HCT116 (cell line): Measurements from ENCODE around the gene CIBAR2.

Experiments used
- CTCF ChIP-seq, 3 experiments: fragments of 200-600 bp in 1 of 3; sonication (generic) in 1 of 3; IDR thresholded peaks in 2 of 3; conservative IDR thresholded peaks in 1 of 3; 2 replicates each; pipeline ENCODE4 v1.5.1; 2012 to 2017; ENCODE audit warnings: low read depth in 2 of 3, low read length in 2 of 3, antibody characterized with exemption in 1 of 3, borderline replicate concordance in 1 of 3, control low read depth in 1 of 3, mild to moderate bottlenecking in 1 of 3, mixed read lengths in 1 of 3, mixed run types in 1 of 3, moderate library complexity in 1 of 3; ENCODE audit not compliant: insufficient read depth in 1 of 3
- EGR1 ChIP-seq: IDR thresholded peaks from 2 replicates; pipeline ENCODE4 v1.6.1; 2012; ENCODE audit warnings: low read depth
- ELF1 ChIP-seq: IDR thresholded peaks from 2 replicates; pipeline ENCODE4 v1.6.1; 2012; ENCODE audit warnings: low read depth, borderline replicate concordance
- EZH2 ChIP-seq: fragments of 200-600 bp; sonication (generic); IDR thresholded peaks from 2 replicates; pipeline ENCODE4 v1.6.1; 2017; ENCODE audit warnings: antibody characterized with exemption, mixed run types
- EZH2phosphoT487 ChIP-seq: fragments of 200-600 bp; IDR thresholded peaks from 2 replicates; pipeline ENCODE4 v1.6.1; 2018; ENCODE audit warnings: antibody characterized with exemption, borderline replicate concordance
- MAX ChIP-seq: IDR thresholded peaks from 2 replicates; pipeline ENCODE4 v1.6.1; 2012
- POLR2A ChIP-seq: IDR thresholded peaks from 2 replicates; pipeline ENCODE4 v1.7.0; 2011; ENCODE audit warnings: borderline replicate concordance; ENCODE audit not compliant: insufficient read depth, insufficient read length; ENCODE audit errors: extremely low read depth
- POLR2AphosphoS5 ChIP-seq: IDR thresholded peaks from 2 replicates; pipeline ENCODE4 v1.6.1; 2011; ENCODE audit warnings: mild to moderate bottlenecking, low read depth, low read length, moderate library complexity
- RAD21 ChIP-seq: IDR thresholded peaks from 2 replicates; pipeline ENCODE4 v1.6.1; 2012; ENCODE audit warnings: low read depth, mild to moderate bottlenecking
- REST ChIP-seq: IDR thresholded peaks from 2 replicates; pipeline ENCODE4 v1.6.1; 2012; ENCODE audit warnings: low read depth
- TCF7L2 ChIP-seq: IDR thresholded peaks from 2 replicates; pipeline ENCODE4 v1.7.0; 2011; ENCODE audit warnings: borderline replicate concordance, inconsistent platforms; ENCODE audit not compliant: insufficient read depth, insufficient read length; ENCODE audit errors: extremely low read depth
- ZNF274 ChIP-seq: fragments of 200-500 bp; sonication (Bioruptor generic); IDR thresholded peaks from 2 replicates; pipeline ENCODE4 v1.6.1; 2014; ENCODE audit warnings: mild to moderate bottlenecking, low read depth, low read length, inconsistent platforms

GRCh38 chr16:85081038-85081437, 31.2 kb downstream of the CIBAR2 start:
- TF ChIP-seq MAX (no peak), TCF7L2 (no peak), POLR2AphosphoS5 (no peak), CTCF (IDR thresholded peaks at IDR 0.05 in 2 of 3, conservative IDR thresholded peaks at IDR 0.05 in 1 of 3; ENCODE audit: borderline replicate concordance in 1 of 3, insufficient read depth in 1 of 3, low read depth in 2 of 3, low read length in 2 of 3) (no peak), ZNF274 (no peak), ELF1 (no peak), EZH2 (no peak), REST (no peak), RAD21 (no peak), POLR2A (no peak), EZH2phosphoT487 (no peak), EGR1 (no peak)
